ENCODE data around the gene RGN.
"Not testable (repeated sequence)": the region's sequence is repeated elsewhere in the genome, so short reads cannot be mapped to it uniquely, and the experiment has no call there.

Gene RGN

GRCh38 chrX:47078129-47079043 lies at the start of gene RGN:
RGN (plus strand) TSS chrX:47078443; CDS start chrX:47081145, 2,702 bp downstream.
- peak; percentile 37 for DNase-seq

- DNase-seq, result peak; percentile 86
These were observed 47.9 kb upstream of the RGN start for GRCh38 chrX:47030339-47030738.

- DNase-seq, result no peak
These were observed 30.3 kb upstream of the RGN start for GRCh38 chrX:47047989-47048388.

- DNase-seq, result no peak
These were observed 18.9 kb upstream of the RGN start for GRCh38 chrX:47059142-47059874.

GRCh38 chrX:47060708-47061107 lies 17.5 kb upstream of the RGN start:
- DNase-seq, result no peak

GRCh38 chrX:47061238-47061919 lies 16.9 kb upstream of the RGN start:
- DNase-seq, result no peak

GRCh38 chrX:47063179-47063578 lies 15.1 kb upstream of the RGN start:
- no peak for DNase-seq

GRCh38 chrX:47068214-47068613 lies 10.0 kb upstream of the RGN start:
- no peak for DNase-seq

- DNase-seq, result no peak
These were observed 9.5 kb upstream of the RGN start for GRCh38 chrX:47068720-47069119.

- no peak for DNase-seq
These were observed 2.1 kb downstream of the RGN start for GRCh38 chrX:47080215-47080914.

GRCh38 chrX:47080915-47081236 lies 2.6 kb downstream of the RGN start:
- DNase-seq, result no peak

- peak; percentile 38 for DNase-seq
These were observed 13.0 kb downstream of the RGN start for GRCh38 chrX:47091149-47091775.

GRCh38 chrX:47093248-47093647 lies 15.0 kb downstream of the RGN start:
- peak; percentile 54 for DNase-seq

GRCh38 chrX:47093860-47094259 lies 15.6 kb downstream of the RGN start:
- DNase-seq, result no peak

- peak; percentile 24 for DNase-seq
These were observed 18.8 kb downstream of the RGN start for GRCh38 chrX:47097018-47097417.

- DNase-seq, result no peak
These were observed 20.3 kb downstream of the RGN start for GRCh38 chrX:47098338-47099094.

GRCh38 chrX:47101206-47101605 lies 23.0 kb downstream of the RGN start:
- no peak for DNase-seq

- DNase-seq, result not testable (repeated sequence)
These were observed 32.8 kb downstream of the RGN start for GRCh38 chrX:47110936-47111615.

- DNase-seq, result no peak
These were observed 34.2 kb downstream of the RGN start for GRCh38 chrX:47112316-47112954.

- not testable (repeated sequence) for DNase-seq
These were observed 38.4 kb downstream of the RGN start for GRCh38 chrX:47116551-47117110.
